DND-41 (cell line): Measurements from ENCODE around the gene COPS8.

Experiments used
- EZH2 ChIP-seq: IDR thresholded peaks from 3 replicates; pipeline ENCODE4 v1.6.1; 2012; ENCODE audit warnings: borderline replicate concordance, low read depth, mild to moderate bottlenecking, moderate library complexity, low read length, inconsistent platforms; ENCODE audit not compliant: severe bottlenecking
- TF ChIP-seq, protein P1 (sequence below): IDR thresholded peaks from 2 replicates; pipeline ENCODE4 v1.5.1; 2012; ENCODE audit warnings: borderline replicate concordance, low read length, moderate library complexity, mild to moderate bottlenecking; ENCODE audit not compliant: poor library complexity, severe bottlenecking; ENCODE audit errors: extremely low read depth

DNA sequence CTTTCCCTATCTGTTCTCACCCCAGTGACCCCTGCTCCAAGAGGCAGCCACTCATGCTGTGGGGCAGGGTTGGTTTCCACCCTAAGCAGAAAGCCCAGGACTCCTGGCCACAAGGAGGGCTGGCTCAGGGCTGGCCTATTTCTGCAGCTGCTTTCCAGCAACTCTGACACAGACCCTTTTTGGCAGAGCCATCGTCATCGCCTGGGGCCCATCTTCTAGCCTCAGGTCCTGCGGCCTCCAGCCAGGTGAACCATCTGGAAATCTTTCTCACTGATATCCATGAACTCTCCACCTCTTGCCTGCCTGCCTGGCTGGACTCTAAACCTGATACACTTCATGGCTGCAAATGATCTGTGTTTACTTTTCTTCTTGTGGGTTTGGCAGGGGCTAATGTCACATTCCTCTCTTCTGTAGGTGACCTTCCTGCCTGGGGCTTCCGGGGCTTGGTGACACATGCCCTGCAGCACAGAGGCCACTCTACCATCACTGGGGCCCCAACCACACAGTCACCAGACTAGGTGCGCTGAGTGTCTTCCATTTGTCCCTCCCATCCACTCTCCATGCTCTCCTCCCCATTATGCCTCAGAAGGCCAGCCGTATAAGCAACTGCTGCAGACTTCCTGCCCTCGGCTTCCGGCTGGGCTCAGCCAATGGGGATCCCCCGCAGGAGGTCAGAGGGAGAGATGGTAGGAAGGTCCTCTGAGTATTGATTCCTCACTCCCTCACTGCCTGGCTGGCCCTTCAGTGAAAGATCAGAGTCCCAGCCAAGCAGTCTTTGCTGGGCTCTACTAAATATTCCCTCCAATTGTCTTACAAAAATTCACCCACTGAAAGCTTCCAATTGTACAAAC, 9.7 kb upstream of the COPS8 start:
- TF ChIP-seq, protein P1, sequence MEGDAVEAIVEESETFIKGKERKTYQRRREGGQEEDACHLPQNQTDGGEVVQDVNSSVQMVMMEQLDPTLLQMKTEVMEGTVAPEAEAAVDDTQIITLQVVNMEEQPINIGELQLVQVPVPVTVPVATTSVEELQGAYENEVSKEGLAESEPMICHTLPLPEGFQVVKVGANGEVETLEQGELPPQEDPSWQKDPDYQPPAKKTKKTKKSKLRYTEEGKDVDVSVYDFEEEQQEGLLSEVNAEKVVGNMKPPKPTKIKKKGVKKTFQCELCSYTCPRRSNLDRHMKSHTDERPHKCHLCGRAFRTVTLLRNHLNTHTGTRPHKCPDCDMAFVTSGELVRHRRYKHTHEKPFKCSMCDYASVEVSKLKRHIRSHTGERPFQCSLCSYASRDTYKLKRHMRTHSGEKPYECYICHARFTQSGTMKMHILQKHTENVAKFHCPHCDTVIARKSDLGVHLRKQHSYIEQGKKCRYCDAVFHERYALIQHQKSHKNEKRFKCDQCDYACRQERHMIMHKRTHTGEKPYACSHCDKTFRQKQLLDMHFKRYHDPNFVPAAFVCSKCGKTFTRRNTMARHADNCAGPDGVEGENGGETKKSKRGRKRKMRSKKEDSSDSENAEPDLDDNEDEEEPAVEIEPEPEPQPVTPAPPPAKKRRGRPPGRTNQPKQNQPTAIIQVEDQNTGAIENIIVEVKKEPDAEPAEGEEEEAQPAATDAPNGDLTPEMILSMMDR: no peak
- TF ChIP-seq EZH2: no peak
